AG09309 (cell line): ENCODE data around the gene OPRL1.

Experiments used
- DNase-seq: peaks from one replicate; pipeline ENCODE4 v3.0.0-alpha.2; 2010; ENCODE audit warnings: low read depth
- H3K4me3 ChIP-seq: 2 replicates; pipeline ENCODE4 v1.5.1; 2011; ENCODE audit warnings: mild to moderate bottlenecking, low read depth, low read length, moderate library complexity; ENCODE audit not compliant: control insufficient read depth
- TF ChIP-seq, protein P1 (sequence below): IDR thresholded peaks from 2 replicates; pipeline ENCODE4 v1.5.1; 2011; ENCODE audit warnings: mild to moderate bottlenecking, low read depth, low read length, inconsistent platforms; ENCODE audit not compliant: insufficient read depth, control insufficient read depth; ENCODE audit errors: missing control alignments

Gene OPRL1

DNA sequence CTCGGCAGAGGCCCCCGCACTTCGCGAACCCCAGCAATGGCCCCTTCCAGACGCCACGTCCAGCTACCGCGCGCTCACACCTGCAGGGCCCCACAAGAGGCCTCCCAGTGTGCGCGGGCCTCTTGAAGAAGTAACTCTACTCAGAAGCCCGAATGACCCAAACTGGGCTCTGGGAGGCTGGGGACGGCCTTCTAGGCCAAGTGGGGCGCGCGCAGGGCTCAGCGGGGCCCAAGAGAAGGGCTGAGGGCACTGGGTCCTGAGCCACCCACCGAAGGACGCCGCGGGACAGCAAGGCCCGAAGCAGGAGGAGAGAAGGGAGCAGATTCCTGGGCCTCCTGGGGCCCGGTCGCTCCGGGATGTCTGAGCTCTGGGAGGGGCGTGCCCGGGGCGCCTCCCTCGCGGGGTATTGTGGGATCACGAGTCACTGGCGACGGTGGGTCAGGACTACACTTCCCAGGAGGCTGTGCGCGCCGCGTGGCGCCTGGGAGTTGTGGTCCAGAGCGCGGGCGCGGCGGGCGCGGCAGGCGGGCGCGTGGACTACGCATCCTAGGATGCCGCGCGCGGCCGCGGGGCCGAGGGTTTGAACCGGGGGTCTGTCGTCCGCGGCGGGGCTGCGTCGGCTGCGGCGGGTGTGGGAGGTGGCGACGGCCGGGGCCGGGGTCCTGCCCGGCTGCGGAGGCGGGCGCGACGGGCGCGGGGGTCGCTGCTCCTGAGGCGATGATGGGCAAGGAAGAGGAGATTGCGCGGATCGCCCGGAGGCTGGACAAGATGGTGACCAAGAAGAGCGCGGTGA lies 17.1 kb upstream of the OPRL1 start, which contains the start of gene TCEA2:
Gene TCEA2 (plus strand): TSS at position 603 of the 793 bp plus-strand sequence. CDS start 115 bp downstream, at position 718.
- H3K4me3 ChIP-seq, result peak within 1 kb of the TSS; percentile 68
- DNase-seq, result peak; percentile 73
- TF ChIP-seq, protein P1, sequence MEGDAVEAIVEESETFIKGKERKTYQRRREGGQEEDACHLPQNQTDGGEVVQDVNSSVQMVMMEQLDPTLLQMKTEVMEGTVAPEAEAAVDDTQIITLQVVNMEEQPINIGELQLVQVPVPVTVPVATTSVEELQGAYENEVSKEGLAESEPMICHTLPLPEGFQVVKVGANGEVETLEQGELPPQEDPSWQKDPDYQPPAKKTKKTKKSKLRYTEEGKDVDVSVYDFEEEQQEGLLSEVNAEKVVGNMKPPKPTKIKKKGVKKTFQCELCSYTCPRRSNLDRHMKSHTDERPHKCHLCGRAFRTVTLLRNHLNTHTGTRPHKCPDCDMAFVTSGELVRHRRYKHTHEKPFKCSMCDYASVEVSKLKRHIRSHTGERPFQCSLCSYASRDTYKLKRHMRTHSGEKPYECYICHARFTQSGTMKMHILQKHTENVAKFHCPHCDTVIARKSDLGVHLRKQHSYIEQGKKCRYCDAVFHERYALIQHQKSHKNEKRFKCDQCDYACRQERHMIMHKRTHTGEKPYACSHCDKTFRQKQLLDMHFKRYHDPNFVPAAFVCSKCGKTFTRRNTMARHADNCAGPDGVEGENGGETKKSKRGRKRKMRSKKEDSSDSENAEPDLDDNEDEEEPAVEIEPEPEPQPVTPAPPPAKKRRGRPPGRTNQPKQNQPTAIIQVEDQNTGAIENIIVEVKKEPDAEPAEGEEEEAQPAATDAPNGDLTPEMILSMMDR, result no peak

DNA sequence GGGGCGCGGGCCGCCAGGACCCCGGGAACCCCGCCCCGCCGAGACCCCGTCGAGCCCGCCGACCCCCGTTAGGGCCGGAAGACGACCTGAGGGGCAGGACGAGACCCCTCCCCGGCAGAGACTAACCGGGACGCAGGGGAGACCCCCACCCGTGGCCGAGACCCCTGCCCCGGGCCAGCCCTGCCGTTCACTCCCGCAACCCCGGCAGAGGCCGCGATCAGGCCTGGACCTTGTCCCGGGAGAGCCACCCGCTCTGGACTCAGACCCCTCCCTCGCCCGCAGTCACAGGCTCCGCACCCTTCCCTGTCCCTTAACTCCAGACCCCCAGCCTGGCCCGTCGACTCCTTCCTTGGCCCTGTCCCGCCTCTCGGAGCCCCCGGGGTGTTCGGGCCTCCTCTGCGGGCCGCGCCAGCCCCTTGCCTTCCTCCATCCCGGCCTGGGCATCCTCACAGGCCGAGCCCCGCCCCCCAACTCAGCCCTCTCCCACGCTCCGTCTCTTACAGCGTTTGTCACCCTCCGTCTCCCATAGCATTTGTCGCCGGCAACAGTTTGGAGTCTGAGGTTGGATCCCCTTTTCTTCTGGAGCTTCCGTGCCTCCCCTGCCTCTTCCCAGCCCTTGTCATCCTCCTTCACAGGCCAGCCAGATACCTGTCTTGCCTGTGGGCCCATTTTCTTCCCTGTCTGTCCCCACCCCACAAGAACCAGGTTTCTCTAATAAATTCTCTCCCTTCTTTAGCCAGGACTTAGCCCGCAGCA lies 16.3 kb upstream of the OPRL1 start:
- H3K4me3 ChIP-seq, result peak overlapping the region; percentile 68
- no peak for DNase-seq
- TF ChIP-seq, protein P1, result no peak

DNA sequence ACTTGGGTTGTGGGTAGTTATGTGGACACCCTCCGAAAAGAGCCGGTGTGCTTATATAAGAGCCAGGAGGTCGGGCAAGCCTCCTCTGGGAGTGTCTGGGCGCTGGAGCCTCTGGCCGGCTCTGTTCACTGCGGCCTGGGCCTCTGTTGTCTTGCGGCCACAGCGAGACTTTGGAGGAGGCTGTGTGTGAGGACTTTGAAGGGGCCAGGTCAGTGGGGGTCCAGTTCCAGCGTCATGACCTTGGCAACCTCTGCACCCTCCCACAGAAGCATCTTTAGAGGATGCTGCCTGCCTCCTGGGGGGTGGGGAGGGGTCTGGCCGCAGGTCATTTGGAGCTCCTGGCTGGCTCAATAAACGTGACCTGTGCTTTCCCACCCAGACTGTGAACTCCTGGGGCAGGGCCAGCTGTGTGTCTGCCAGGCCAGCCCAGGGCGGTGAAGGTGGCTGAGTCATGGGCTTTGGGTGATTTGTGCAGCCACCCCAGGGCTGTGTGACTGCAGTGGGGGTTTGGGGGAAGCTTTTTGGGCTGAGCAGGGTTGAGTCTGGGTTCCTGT lies 15.7 kb upstream of the OPRL1 start:
- H3K4me3 ChIP-seq, result peak overlapping the region; percentile 68
- TF ChIP-seq, protein P1, result no peak
- DNase-seq, result no peak

DNA sequence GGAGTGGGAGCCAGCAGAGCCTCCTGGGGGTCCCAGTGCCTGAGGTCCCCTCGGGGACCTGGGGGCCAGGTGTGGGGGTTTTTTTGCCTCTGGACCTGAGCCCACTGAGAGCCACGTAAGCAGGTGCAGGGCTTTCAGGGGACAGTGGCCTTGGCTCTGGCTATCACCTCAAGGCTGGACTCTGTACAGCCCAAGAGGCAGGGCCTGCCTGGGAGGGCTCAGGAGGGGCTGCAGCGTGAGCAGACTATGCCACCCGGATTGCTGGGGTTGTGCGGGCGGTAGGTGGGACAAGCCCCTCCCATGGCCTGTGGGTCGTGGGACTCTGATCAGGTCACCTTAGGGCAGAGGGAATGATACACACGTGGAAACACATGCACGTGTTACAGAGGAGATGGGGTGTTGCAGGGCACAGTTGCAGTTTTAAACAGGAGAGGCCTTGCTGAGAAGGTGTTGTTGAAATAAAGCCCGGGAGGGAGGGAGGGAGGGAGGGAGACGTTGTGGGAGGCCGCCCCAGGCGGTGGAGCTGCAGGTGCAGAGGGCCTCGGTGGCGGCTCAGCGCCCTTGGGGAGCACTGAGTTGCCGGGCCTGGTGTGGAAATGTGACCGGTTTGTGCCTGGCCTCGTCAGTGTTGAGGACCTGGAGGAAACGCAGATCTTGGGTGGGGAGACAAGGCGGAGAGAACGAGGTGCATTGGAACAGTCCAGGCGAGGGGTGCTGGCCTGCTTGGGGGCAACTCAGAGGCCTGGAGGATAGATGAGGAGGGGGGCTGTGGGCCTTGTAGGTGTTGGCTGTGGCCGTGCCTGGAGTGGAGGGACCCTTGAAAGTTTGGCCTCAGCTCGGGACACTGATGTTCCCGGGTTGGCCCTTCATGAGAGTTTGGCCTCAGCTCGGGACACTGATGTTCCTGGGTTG lies 14.6 kb upstream of the OPRL1 start:
- no peak overlapping the region for H3K4me3 ChIP-seq
- DNase-seq, result no peak
- TF ChIP-seq, protein P1, result no peak

DNA sequence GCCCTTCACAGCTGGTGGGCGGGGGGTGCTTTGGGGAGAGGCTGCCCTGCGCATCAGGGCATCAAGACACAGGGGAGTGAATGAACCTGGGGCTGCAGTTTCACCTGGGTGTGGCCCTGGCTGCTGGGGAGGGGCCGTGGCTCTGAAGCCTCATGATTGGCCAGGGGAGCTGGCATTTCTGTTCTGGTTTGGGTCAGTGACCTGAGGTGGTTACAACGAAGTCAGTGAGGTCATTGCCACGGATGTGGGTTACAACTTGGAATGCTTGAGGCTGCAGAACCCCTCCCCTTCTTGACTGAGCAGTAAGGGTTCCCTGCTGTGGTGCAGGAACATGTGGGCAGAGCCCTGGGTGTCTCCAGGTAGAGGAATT lies 13.9 kb upstream of the OPRL1 start:
- DNase-seq, result peak; percentile 37
- TF ChIP-seq, protein P1, result no peak
- H3K4me3 ChIP-seq, result no peak overlapping the region
